Activated CD4-positive, alpha-beta T cell treated with anti-CD3 and anti-CD28 coated beads, Interleukin-2, Interleukin-4, amounts not matched to agents 100 ng/mL and 50 ng/mL, durations not matched to agents 16 hours and 8 hours (primary cell): ENCODE results near the gene WWOX.

Source experiments
- DNase-seq: peaks from one replicate; pipeline ENCODE4 v3.0.0-alpha.2; 2020; ENCODE audit warnings: low spot score

Gene WWOX

GRCh38 chr16:78956859-78957258 is 857.4 kb downstream of the WWOX start:
- DNase-seq, result no peak

- peak; percentile 30 for DNase-seq
Measured at GRCh38 chr16:78957317-78958100, 858.1 kb downstream of the WWOX start.

DNA sequence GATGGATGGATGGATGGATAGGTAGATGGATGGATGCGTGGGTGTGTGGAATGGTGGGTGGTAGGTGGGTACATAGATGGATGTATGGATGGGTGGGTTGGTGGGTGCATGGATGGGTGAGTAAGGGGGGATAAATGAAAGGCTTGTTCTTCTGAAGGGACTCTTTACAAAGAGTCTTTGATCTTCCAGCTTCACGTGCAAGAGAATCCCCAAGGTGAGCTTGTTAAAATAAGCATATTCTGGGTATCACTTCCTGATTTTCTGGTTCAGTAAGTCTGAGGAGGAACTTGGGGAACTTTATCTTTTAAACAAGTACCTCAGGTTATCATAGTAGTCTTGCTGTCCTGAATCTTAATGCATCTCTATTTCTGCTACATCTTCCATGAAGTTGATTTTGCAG is 862.0 kb downstream of the WWOX start:
- no peak for DNase-seq

GRCh38 chr16:78962457-78962929 is 863.0 kb downstream of the WWOX start:
- DNase-seq, result peak; percentile 53

- no peak for DNase-seq
Measured at GRCh38 chr16:78967948-78968347, 868.5 kb downstream of the WWOX start.

- no peak for DNase-seq
Measured at GRCh38 chr16:78969721-78970120, 870.3 kb downstream of the WWOX start.

GRCh38 chr16:78970650-78971049 is 871.2 kb downstream of the WWOX start:
- no peak for DNase-seq

DNA sequence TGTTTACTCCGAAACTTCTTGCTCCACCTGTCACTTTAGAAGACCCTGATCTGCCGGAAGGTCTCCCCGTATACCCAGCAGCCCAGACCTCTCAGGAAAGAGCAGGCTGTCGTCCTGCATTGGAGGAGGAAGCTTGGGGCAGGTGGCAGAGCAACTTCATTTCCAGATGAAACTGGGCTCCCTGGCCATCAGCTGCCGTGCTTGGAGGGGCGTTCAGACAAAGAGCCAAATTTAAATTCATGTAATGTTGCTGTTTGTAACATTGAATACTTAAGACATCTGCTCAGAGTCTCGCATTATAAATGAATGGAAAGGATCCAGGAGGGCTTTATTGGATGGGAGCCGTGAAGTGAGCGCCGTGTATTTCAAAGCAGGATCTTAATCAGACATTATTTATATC is 872.6 kb downstream of the WWOX start:
- no peak for DNase-seq

GRCh38 chr16:78972986-78973385 is 873.5 kb downstream of the WWOX start:
- DNase-seq, result no peak

- peak; percentile 31 for DNase-seq
Measured at GRCh38 chr16:78976212-78976611, 876.8 kb downstream of the WWOX start.

GRCh38 chr16:78980825-78981224 is 881.4 kb downstream of the WWOX start:
- DNase-seq, result no peak

GRCh38 chr16:78982096-78982744 is 882.8 kb downstream of the WWOX start:
- no peak for DNase-seq

GRCh38 chr16:78984324-78984723 is 884.9 kb downstream of the WWOX start:
- DNase-seq, result no peak

DNA sequence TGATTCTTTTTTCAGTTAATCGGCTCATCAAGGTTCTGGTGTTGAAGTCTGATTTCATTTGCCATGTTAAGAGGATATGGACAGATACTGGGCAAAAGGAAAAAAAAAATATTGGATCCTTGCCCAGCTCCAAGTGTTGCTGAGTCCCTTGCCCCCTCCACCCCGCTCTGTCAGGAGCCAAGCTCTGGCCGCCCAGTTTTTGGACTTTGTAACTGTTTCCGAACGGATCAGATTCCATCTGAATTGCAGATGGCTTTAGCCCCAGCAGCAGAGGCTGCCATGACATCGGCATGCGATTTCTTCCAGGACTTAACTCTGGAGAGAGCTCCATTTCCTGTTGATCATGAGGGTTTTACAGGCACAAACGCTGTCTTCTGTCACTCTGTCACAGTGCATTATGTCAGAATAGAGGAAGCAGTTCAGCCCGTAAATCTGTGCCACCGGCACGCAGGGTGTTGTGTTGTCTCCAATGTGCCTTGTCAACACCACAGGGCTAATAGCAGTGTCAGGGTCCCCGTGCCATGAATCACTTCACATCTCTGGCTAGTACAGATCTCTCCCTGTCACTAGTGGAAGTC is 885.5 kb downstream of the WWOX start:
- DNase-seq, result no peak

GRCh38 chr16:78985716-78986605 is 886.5 kb downstream of the WWOX start:
- no peak for DNase-seq

- DNase-seq, result no peak
Measured at GRCh38 chr16:78987666-78988065, 888.2 kb downstream of the WWOX start.

DNA sequence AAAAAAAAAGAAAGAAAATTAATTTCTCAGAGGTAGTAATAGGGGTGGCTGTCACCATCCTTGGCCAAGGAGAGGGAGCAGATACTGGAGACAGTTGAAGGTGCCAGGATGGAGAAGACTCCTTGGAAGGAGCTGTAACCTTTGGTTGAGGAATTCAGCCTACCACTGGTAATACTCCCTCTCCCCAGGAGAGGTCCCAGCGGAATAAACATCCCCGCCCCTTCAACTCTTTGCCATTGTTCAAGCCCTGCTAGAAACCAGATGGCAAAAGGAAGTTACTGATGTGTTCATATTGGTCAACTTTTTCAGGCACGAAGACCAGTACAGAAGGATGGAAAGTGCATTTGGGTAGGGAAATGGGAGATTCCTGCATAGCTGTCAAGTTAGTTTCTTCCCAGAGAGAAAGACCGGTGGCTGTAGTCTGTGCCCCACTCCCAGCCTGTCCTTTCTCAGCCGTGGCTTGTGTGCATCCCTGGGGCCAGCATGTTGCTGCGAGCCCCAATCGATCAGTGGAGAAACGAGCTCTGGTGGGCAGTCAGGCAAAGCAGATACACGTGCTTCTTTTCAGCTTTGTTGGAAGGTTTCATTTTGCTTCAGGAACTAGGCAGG is 889.0 kb downstream of the WWOX start:
- no peak for DNase-seq

GRCh38 chr16:78990309-78990701 is 890.9 kb downstream of the WWOX start:
- no peak for DNase-seq

GRCh38 chr16:78992001-78992400 is 892.5 kb downstream of the WWOX start:
- no peak for DNase-seq

GRCh38 chr16:78993346-78993745 is 893.9 kb downstream of the WWOX start:
- DNase-seq, result no peak

- DNase-seq, result no peak
Measured at GRCh38 chr16:78994135-78994745, 894.8 kb downstream of the WWOX start.
